Measurements from ENCODE around the gene BCL2.

BCL2 gene

GRCh38 chr18:63284827-63285733, 34.5 kb downstream of the BCL2 start:
- no peak for DNase-seq

DNA sequence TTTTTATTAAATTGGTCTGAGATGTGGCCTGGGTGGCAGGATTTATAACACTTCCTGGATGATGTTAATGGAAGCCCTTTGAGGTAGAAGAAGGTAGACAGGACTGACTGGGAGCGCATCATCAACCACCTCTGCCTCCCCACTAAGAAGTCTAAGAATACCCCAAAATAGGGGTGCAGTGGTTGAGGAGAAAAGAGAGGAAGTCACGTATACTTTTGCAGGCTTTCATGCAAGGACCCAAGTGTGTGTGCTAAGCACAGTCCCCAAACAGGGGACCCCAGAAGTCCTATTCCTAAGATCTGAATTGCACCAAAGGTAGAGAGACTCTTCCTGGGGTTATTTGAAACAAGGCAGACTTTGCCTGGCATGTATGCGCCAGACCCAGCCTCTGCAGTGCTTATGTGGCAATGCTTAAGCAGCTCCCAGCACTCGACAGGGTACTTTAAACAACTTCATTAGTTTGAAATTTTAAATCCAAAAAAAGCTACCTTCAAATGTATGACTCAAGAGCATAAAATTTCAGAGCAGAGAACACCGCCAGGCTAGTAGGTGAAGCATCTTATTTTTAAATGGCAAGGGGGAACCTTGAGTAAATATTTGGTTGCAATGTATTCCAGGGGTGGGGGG, 35.3 kb downstream of the BCL2 start:
- no peak for DNase-seq

DNA sequence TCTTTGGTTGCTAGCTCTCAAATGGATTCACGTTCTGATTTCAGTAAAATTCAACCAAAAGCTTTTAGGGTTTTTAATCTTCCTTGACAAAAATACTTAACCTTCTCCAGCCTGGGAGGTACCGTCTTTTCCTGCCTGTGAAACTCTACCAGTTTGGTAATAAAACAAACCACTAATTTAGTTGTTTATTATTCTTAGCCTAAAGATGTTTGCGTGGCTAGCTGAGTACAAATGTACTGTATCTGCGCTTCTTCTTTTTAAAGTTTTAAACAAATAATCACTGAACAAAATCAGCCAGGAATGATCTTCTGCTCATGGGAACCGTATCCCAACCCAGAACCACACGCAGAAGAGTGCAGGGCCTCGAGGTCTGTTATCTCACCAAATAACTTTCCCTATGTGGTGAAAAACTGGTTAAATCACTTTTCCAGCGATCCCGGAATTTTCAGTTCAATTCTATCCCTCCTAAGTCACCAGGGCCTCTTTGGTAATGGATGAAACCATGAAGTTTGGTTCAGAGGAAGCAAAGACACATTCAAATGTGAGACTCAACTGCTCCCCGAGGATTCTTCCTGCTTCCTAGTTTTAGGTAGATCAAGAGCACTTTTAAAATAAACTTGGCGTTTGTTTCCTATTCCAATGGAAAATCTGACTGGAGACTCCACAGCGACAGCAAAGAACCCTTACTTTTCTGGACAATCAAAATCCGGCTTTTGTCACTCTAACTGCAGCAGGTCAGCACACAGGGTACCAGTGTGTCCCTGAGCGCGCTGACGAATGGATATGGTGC, 36.1 kb downstream of the BCL2 start:
- DNase-seq: no peak

GRCh38 chr18:63282793-63283192, 36.8 kb downstream of the BCL2 start:
- no peak for DNase-seq

- DNase-seq: no peak
Observed at GRCh38 chr18:63273222-63273927, 46.2 kb downstream of the BCL2 start.

- DNase-seq: no peak
Observed at GRCh38 chr18:63272638-63273037, 46.9 kb downstream of the BCL2 start.

GRCh38 chr18:63271881-63272299, 47.7 kb downstream of the BCL2 start:
- no peak for DNase-seq

DNA sequence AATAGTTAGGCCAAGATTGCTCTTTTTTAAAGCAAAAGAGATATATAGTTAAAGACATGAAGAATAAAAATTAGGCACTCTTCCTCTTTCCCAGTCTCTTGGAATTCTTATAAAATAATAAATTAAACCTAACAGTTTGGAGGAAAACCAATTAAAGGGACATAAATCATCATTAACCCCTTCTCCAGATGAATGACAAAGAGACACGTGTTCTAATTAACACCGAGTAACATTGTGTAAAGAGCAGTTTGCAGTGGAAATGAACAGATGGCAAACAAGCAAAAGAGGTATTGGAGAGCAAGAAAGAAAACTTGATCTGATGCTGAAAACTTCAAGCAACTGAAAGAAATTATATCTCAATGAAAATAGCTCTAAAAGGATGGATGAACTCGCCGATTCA, 48.4 kb downstream of the BCL2 start:
- no peak for DNase-seq

DNA sequence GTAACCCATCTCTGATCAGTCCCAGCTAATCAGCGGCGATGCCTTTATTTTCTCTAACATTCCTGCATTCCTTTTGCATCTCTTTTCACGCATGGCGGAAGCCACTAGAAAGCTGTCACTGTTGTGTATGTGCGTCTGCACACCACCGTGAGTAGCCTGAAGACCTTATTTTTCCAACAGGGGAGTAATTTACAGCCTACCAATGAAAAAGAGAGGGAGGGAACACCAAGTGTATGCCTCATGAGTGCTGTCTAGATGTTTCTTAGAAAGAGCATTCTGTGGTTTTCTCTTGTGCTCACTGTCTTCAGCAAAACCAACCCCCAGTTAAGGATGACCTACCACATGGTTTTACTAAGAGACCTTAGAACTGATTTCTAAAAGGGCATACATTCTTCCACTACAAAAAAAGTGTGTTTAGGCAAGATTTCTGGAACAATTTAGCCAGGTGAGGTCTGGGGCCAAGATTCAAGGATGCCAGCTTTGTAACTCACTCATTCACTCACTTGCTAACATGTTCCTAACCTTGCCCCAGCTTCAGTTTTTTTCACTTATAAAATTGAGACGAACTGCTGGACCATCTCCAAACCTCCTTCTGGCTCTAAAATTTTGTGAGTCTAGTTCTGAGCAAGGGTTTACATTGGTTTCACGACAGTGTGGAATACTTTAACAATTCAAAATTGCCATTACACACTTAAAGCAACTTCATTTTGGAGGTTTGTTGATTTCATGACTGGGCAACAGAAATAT, 51.4 kb downstream of the BCL2 start:
- peak in 1 of 2 donors; percentile 39 for DNase-seq

DNA sequence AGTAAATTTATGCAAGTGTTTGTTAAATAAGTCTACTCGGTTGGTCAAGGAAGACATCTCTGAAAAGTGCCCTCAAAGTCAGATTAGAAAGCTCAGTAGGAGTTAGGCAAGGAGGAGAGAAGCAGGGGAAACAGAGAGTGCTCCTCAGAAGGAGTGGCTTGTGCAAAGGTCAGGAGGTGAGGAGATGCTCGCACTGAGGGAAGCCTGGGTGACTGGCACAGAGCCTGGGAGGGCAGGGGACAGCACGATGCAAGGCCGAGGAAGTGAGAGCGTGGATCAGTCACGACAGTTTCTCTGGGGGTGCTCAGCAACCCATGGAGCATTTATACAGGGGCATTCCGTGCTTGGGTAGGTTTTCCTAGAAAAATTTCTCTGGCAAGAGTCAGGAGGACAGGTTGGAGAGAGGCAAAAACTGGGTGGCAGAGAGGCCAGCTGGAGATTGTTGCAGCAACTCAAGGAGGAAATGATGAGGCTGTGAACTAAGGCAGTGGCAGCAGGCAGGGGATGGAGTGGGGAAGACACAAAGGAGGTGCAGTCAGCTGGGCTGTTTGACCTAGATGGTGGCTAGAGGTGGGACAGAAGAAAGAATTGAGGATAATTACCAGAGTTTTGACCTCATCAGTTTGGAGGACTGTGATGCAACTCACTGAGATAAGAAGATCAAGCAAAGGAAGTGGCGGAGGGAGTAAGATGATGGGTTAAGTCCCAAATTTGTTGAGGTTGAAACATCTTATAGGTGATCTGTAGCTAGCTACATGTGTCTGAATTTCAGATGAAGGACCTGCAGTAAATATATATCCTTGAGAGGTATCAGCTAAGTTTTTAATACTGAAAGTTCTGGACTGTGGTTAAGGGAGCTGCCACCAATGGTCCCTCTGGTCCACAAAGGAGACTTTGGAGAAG, 52.4 kb downstream of the BCL2 start:
- DNase-seq: no peak

GRCh38 chr18:63265326-63265725, 54.2 kb downstream of the BCL2 start:
- no peak for DNase-seq

GRCh38 chr18:63264871-63265270, 54.7 kb downstream of the BCL2 start:
- no peak for DNase-seq

- DNase-seq: no peak
Observed at GRCh38 chr18:63263444-63263843, 56.1 kb downstream of the BCL2 start.

GRCh38 chr18:63262369-63263335, 56.9 kb downstream of the BCL2 start:
- no peak for DNase-seq

GRCh38 chr18:63261029-63261428, 58.5 kb downstream of the BCL2 start:
- DNase-seq: no peak

GRCh38 chr18:63260380-63260754, 59.2 kb downstream of the BCL2 start:
- DNase-seq: no peak

DNA sequence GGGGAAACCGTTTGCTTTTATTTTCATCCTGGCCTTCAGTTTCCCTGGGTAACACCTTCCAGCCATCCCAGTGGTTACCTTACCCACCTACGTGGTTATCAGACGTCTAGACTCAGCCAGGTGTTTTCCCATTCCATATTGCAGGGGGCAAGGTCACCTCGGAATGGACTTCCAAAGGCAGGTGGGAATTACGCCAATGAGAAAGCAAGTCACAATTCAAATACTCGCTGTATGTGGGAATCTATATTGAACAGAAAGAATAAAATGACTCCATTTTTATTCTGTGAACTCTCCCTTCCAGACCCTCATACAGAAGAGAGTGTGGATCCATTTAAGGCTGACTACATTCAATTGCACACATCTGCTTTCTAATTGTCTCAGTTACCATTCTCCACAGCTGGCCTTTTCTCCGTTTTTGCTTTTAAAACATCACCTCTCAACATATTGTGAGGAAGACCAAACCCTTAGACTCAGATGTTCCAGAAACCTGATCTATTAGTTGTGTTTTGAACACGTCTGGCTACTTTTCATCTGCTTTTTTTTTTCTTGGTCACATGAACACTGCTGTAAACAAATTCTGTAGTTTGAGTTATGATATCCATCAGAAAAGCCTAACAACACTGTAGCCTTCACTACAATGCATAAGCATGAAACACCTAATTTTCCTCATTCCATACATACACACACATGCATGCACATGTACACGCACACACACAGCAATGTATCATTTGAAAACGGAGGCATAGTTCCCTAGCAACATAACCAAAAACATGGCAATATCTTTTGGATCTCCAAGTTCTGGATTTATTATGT, 59.8 kb downstream of the BCL2 start:
- DNase-seq: no peak

DNA sequence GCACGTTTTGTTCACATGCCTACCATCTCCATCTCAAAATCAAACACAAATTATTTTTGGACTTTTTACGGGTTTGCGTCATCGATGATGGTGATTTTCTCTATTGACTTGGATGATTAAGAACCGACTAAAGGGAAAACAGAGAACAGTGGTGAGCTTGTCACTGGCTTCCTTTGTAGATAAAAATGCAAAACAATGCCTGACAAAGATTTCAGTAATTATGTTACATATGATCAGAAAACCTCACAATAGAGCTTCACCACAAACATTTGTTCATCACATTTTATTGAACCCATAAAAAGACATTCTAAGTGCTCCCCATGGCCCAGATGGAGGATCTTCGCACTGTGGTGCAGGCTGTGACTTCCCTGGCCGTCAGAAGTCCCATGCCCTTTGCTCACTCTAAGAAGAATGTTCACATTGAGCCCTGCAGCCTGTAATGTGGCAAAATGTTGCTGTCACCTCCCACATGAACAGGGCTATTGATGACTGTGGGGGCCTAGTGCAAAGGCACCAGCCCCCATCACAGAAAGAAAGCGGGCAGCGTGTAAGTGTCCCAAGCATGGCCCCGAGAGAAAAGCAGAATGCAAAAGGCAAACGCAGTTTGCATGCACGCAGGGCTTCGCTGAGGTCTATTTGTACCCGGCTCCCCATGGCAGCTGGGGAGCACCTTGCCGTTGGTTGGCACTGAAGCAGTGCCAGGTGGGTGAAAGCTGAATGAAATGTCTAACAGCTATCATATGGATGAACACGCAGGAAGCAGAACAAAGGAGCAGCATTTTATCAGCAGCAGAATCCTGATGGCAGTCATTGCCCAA, 60.6 kb downstream of the BCL2 start:
- DNase-seq: no peak
